ENCODE results near the gene AK9. TPM values are rescaled to one million over a fixed set of nuclear protein-coding genes. Genes with fewer than 3 reads are reported as not detected.

Gene AK9
- total RNA-seq, 2 donors from 2014 or later, result 5.3 TPM

DNA sequence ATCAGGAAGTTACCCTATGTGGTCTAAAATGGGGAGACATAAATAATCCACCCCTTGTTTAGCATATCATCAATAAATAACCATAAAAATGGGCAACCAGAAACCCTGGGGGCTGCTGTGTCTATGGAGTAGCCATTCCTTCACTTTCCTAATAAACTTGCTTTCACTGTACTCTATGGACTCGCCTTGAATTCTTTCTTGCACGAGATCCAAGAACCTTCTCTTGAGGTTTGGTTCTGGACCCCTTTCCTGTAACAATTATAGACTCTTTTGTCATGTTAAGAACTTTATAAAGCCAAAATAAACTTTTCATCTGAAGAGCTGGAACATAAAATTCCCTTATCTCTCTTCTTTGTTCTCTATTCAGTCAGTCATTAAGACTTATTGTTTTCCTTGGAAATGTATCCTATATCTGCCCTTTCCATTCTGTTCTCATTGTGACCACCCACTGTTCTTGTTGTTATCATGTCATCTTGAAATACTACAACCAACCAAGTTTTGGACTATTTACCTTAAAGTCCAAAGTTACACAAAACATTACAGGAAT lies 178.7 kb downstream of the AK9 start:
- H3K4me1 Mint-ChIP-seq, result peaks cover 16% of the 10 kb centered on the region
- ATAC-seq, result no peak
- peaks cover 2% of the 10 kb centered on the region for H3K36me3 Mint-ChIP-seq (ENCODE audit: low read depth)
- H3K27me3 Mint-ChIP-seq, result no peaks in the 10 kb centered on the region
- no peak overlapping the region for H3K27ac Mint-ChIP-seq
- no peaks in the 10 kb centered on the region for H3K9me3 ChIP-seq (ENCODE audit: control insufficient read depth, low read length, poor library complexity, severe bottlenecking)
- DNase-seq, result no peak
- H3K4me3 Mint-ChIP-seq, result no peak overlapping the region

- no peak for ATAC-seq
- Mint-ChIP-seq H3K27ac (no peak overlapping the region), H3K4me3 (no peak overlapping the region), H3K36me3 (ENCODE audit: low read depth) (peaks cover 2% of the 10 kb centered on the region), H3K4me1 (peaks cover 14% of the 10 kb centered on the region), H3K27me3 (peaks cover 2% of the 10 kb centered on the region)
- DNase-seq, result no peak
- H3K9me3 ChIP-seq (ENCODE audit: control insufficient read depth, low read length, poor library complexity, severe bottlenecking), result no peaks in the 10 kb centered on the region
Observed at GRCh38 chr6:109511832-109512231, 179.2 kb downstream of the AK9 start.

DNA sequence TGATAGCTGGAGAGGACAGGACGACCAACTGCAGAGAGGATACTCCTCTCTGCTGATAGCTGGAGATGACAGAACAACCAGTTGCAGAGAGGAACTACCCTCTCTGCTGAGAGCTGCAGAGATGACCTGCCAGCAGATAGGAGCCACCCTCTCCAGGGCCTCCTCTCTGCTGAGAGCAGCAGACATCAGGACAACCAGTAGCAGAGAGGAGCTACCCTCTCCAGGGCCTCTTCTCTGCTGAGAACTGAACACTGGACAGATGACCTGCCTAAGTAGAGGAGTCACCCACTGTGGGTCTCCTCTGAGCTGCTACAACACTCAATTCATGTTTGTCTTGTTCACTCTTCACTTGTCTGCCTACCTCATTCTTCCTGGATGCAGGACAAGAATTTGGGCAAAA lies 180.6 kb downstream of the AK9 start:
- DNase-seq (no peak), ATAC-seq (no peak)
- Mint-ChIP-seq H3K27me3 (peaks cover 7% of the 10 kb centered on the region), H3K36me3 (ENCODE audit: low read depth) (no peaks in the 10 kb centered on the region), H3K4me3 (no peak overlapping the region), H3K27ac (no peak overlapping the region), H3K4me1 (peaks cover 5% of the 10 kb centered on the region)
- H3K9me3 ChIP-seq (ENCODE audit: control insufficient read depth, low read length, poor library complexity, severe bottlenecking), result no peaks in the 10 kb centered on the region

DNA sequence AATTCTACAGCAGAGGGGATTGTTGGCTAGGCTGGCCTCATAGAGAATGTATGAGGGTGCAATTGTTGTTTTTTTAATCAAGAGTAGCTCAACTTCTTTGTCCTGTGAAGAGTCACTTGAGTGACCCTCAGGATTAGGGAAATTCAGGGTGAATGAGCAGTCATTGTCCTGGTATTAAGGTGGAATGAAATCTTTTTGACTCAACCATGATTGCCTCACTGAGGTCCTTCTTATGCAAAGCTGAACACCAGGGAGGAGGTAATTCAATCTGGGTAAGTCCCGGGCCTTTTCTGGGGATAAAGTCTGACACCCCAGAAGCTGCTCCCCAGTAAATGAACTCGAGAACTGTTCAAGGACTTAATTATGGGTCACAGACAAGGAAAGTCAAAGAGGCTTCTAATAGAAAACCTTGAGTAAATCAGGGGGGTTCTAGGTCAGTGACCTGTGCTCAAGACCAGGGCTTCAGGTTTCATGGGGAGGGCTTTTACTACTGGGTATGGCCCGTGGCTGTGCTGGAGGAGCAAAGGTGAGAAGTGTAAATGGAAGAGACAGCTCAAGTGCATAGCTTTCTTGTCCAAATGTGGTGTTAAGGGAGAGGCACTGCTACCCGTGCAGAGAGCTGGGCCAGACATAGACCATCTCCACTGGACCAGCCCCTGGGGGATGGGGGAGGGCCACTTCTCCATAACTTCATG lies 182.7 kb downstream of the AK9 start:
- no peak overlapping the region for H3K4me3 Mint-ChIP-seq
- no peak overlapping the region for H3K27ac Mint-ChIP-seq
- ATAC-seq, result no peak
- DNase-seq, result no peak
- no peaks in the 10 kb centered on the region for H3K4me1 Mint-ChIP-seq
- no peaks in the 10 kb centered on the region for H3K9me3 ChIP-seq (ENCODE audit: control insufficient read depth, low read length, poor library complexity, severe bottlenecking)
- H3K36me3 Mint-ChIP-seq (ENCODE audit: low read depth), result no peaks in the 10 kb centered on the region
- H3K27me3 Mint-ChIP-seq, result peaks cover 7% of the 10 kb centered on the region

DNA sequence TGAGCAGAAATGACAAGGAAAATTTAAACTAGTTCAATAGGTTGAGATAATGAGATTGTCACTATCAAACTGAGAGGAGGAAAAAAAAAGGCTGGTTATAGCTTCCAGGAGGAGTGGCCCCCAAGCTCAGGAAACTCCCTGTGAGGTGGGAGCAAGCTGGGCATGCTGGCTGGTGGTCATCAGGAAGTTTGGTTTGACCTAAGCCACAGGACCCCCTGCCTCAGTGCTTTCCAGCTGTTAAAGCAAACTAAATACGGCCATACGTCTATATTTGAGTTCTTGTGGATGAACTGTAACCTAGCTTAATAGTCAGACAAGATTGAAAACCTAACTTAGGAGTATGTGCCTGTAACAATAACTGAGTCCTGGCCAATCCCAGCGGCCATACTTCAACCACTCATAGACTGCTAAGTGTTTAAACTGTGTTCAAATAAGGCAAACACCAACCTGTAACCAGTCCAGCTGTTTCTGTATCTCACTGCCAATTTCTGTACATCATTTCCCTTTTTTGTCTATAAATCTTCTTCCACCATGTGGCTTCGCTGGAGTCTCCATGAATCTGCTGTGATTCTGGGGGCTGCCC lies 183.4 kb downstream of the AK9 start:
- Mint-ChIP-seq H3K36me3 (ENCODE audit: low read depth) (no peaks in the 10 kb centered on the region), H3K4me1 (no peaks in the 10 kb centered on the region), H3K27ac (no peak overlapping the region), H3K27me3 (peaks cover 7% of the 10 kb centered on the region), H3K4me3 (no peak overlapping the region)
- no peak for DNase-seq
- no peak for ATAC-seq
- H3K9me3 ChIP-seq (ENCODE audit: control insufficient read depth, low read length, poor library complexity, severe bottlenecking), result no peaks in the 10 kb centered on the region

- Mint-ChIP-seq H3K36me3 (ENCODE audit: low read depth) (no peaks in the 10 kb centered on the region), H3K4me3 (no peak overlapping the region), H3K27ac (no peak overlapping the region), H3K4me1 (no peaks in the 10 kb centered on the region), H3K27me3 (peaks cover 10% of the 10 kb centered on the region)
- ATAC-seq (no peak), DNase-seq (no peak)
- no peaks in the 10 kb centered on the region for H3K9me3 ChIP-seq (ENCODE audit: control insufficient read depth, low read length, poor library complexity, severe bottlenecking)
Observed at GRCh38 chr6:109506841-109507240, 184.2 kb downstream of the AK9 start.

DNA sequence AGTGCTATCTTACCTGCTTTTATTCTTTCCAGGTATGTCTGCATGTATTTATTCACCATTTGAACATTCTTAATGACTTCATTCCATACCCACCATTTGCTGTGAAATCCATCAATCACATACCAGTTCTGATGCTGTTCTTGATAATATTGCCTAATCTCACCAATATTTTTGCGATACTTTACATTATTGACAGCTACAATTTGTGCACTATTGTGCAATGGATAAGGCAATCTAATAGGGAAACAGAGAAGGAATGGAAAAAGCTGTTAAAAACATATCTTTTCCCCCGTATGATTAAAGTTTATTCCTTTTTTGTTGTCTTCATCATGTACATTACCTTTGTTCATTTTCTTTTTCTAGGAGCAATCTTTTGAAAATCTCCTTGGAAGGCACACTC lies 184.7 kb downstream of the AK9 start:
- H3K4me1 Mint-ChIP-seq, result no peaks in the 10 kb centered on the region
- peaks cover 12% of the 10 kb centered on the region for H3K27me3 Mint-ChIP-seq
- no peak for ATAC-seq
- DNase-seq, result no peak
- no peak overlapping the region for H3K27ac Mint-ChIP-seq
- no peaks in the 10 kb centered on the region for H3K36me3 Mint-ChIP-seq (ENCODE audit: low read depth)
- no peak overlapping the region for H3K4me3 Mint-ChIP-seq
- H3K9me3 ChIP-seq (ENCODE audit: control insufficient read depth, low read length, poor library complexity, severe bottlenecking), result no peaks in the 10 kb centered on the region

DNA sequence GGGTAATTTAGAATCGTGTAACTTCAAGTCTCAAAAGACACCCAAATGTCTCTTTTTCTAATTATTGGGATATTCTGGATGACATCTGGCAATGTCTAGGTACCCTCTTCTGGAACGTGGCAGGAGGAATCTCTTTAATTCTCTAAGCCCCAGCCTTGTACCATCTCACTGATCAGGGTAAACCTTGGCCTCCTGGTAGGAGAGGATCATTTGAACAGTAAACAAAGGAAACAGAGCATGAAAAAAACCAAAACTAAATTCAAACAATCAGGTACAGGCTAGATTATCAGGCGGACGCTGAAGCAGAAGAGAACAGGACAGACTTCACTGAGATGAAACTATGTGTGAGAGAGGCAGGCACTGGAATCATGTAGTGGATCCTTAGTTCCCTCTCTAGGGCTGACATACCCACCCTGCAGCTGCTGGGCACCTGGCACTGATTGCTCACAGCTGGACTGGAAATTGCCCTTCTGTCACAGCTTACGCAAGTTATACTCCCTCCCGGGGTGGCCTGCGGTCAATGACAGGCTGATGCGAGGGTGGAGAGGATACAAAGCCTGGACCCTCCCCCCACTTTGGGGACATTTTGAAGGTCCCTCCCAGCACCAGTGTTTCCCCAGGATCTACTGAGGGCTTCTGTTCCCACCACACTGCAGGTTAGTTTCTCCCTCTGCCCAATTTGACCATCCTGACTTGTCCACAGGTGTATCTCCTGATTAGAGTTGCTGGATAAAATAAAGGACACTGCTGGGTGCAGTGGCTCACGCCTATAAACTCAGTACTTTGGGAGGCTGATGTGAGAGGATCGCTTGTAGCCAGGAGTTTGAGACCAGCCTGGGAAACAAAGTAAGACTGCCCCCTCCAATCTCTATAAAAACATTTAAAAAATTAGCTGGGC lies 187.4 kb downstream of the AK9 start:
- Mint-ChIP-seq H3K27me3 (peaks cover 12% of the 10 kb centered on the region), H3K27ac (no peak overlapping the region), H3K36me3 (ENCODE audit: low read depth) (no peaks in the 10 kb centered on the region), H3K4me3 (no peak overlapping the region), H3K4me1 (no peaks in the 10 kb centered on the region)
- ATAC-seq (no peak), DNase-seq (no peak)
- no peaks in the 10 kb centered on the region for H3K9me3 ChIP-seq (ENCODE audit: control insufficient read depth, low read length, poor library complexity, severe bottlenecking)

DNA sequence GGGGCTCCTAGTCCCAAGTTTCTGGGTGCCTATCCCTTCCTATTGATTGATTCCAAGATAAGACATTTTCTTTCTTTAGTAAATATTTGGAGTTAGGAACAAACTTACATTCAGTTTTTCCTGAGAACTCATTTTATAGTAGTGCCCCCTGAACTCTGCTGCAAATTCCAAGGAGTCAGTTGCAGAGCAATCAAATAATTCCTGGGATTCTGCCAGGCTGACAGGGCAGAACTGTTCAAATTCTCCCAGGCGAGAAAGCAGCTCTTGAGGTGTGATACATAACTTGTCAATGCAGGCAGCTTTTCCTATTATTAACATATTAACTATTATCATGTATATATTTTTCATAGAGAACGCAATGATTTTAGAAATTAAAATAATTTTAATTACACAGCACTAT lies 192.1 kb downstream of the AK9 start:
- peaks cover 6% of the 10 kb centered on the region for H3K27me3 Mint-ChIP-seq
- H3K4me1 Mint-ChIP-seq, result peaks cover 5% of the 10 kb centered on the region
- no peaks in the 10 kb centered on the region for H3K9me3 ChIP-seq (ENCODE audit: control insufficient read depth, low read length, poor library complexity, severe bottlenecking)
- no peak for ATAC-seq
- H3K36me3 Mint-ChIP-seq (ENCODE audit: low read depth), result peaks cover 4% of the 10 kb centered on the region
- no peak overlapping the region for H3K4me3 Mint-ChIP-seq
- DNase-seq, result no peak
- H3K27ac Mint-ChIP-seq, result no peak overlapping the region

GRCh38 chr6:109498052-109498451 lies 192.9 kb downstream of the AK9 start:
- H3K36me3 Mint-ChIP-seq (ENCODE audit: low read depth), result peaks cover 4% of the 10 kb centered on the region
- H3K4me3 Mint-ChIP-seq, result no peak overlapping the region
- H3K4me1 Mint-ChIP-seq, result peaks cover 7% of the 10 kb centered on the region
- DNase-seq, result no peak
- H3K9me3 ChIP-seq (ENCODE audit: control insufficient read depth, low read length, poor library complexity, severe bottlenecking), result no peaks in the 10 kb centered on the region
- H3K27me3 Mint-ChIP-seq, result peaks cover 6% of the 10 kb centered on the region
- H3K27ac Mint-ChIP-seq, result no peak overlapping the region
- ATAC-seq, result no peak

- Mint-ChIP-seq H3K4me1 (peaks cover 16% of the 10 kb centered on the region), H3K27me3 (no peaks in the 10 kb centered on the region), H3K4me3 (no peak overlapping the region), H3K36me3 (ENCODE audit: low read depth) (peaks cover 4% of the 10 kb centered on the region), H3K27ac (peak overlapping the region; percentile 49)
- H3K9me3 ChIP-seq (ENCODE audit: control insufficient read depth, low read length, poor library complexity, severe bottlenecking), result no peaks in the 10 kb centered on the region
- no peak for DNase-seq
- ATAC-seq, result no peak
Observed at GRCh38 chr6:109496036-109496772, 194.8 kb downstream of the AK9 start.

- no peaks in the 10 kb centered on the region for H3K9me3 ChIP-seq (ENCODE audit: control insufficient read depth, low read length, poor library complexity, severe bottlenecking)
- DNase-seq (no peak), ATAC-seq (no peak)
- Mint-ChIP-seq H3K27ac (peak overlapping the region; percentile 16), H3K4me3 (no peak overlapping the region), H3K27me3 (no peaks in the 10 kb centered on the region), H3K4me1 (peaks cover 22% of the 10 kb centered on the region), H3K36me3 (ENCODE audit: low read depth) (peaks cover 4% of the 10 kb centered on the region)
Observed at GRCh38 chr6:109493865-109494264, 197.1 kb downstream of the AK9 start.

Data from T-helper 17 cell (primary cell).